Measurements from ENCODE around the gene TBCCD1. TPM values are rescaled to one million over a fixed set of nuclear protein-coding genes. Genes with fewer than 3 reads are reported as not detected.
A peak's percentile ranks its signal among the peaks of the same experiment; 100 is the strongest.
"Not testable (repeated sequence)": the region's sequence is repeated elsewhere in the genome, so short reads cannot be mapped to it uniquely, and the experiment has no call there.

The TBCCD1 gene
- total RNA-seq, 2 donors from 2014 or later, result 4.0 to 14.0 TPM

- ATAC-seq (no peak), DNase-seq (no peak)
- H3K36me3 ChIP-seq (replicated peaks in 1 of 2; ENCODE audit: insufficient read depth in 1 of 2, low read depth in 2 of 2), result no peaks in the 10 kb centered on the region
- WGBS, 2 donors, result 83 to 95% methylated on average over 3 of the region's 3 CpGs
- peaks cover 10% of the 10 kb centered on the region for H3K4me1 ChIP-seq
- intact Hi-C loops (cut with DNase I), result loop anchor here (5.0 kb wide), 1 partner anchor 276 kb away; no protein-coding TSS in a partner anchor
- H3K9me3 ChIP-seq, result no peaks in the 10 kb centered on the region
- TF ChIP-seq POLR2A (IDR thresholded peaks at IDR 0.05) (no peak), CTCF (IDR thresholded peaks at IDR 0.05) (no peak)
- H3K4me3 ChIP-seq, result no peak overlapping the region
- no peaks in the 10 kb centered on the region for H3K27me3 ChIP-seq
- H3K27ac ChIP-seq, result no peak overlapping the region
Measured at GRCh38 chr3:186538779-186539178, 28.4 kb downstream of the TBCCD1 start.

- TF ChIP-seq POLR2A (IDR thresholded peaks at IDR 0.05) (no peak), CTCF (IDR thresholded peaks at IDR 0.05) (no peak)
- ATAC-seq (no peak), DNase-seq (no peak)
- Histone ChIP-seq H3K36me3 (replicated peaks in 1 of 2; ENCODE audit: insufficient read depth in 1 of 2, low read depth in 2 of 2) (no peaks in the 10 kb centered on the region), H3K4me1 (peaks cover 15% of the 10 kb centered on the region), H3K4me3 (no peak overlapping the region), H3K9me3 (no peaks in the 10 kb centered on the region), H3K27ac (no peak overlapping the region), H3K27me3 (no peaks in the 10 kb centered on the region)
- intact Hi-C loops (cut with DNase I), result loop anchor here (5.0 kb wide), 1 partner anchor 275 kb away; no protein-coding TSS in a partner anchor
Measured at GRCh38 chr3:186536883-186537844, 30.0 kb downstream of the TBCCD1 start.

GRCh38 chr3:186534113-186534669, 32.9 kb downstream of the TBCCD1 start:
- TF ChIP-seq CTCF (IDR thresholded peaks at IDR 0.05), result no peak
- no peak for TF ChIP-seq POLR2A (IDR thresholded peaks at IDR 0.05)
- Histone ChIP-seq H3K4me1 (peaks cover 11% of the 10 kb centered on the region), H3K9me3 (no peaks in the 10 kb centered on the region), H3K36me3 (replicated peaks in 1 of 2; ENCODE audit: insufficient read depth in 1 of 2, low read depth in 2 of 2) (no peaks in the 10 kb centered on the region), H3K27me3 (no peaks in the 10 kb centered on the region), H3K4me3 (no peak overlapping the region), H3K27ac (no peak overlapping the region)
- 64 to 86% methylated on average over 6 of the region's 6 CpGs for WGBS, 2 donors
- DNase-seq, result peak in 1 of 4 donors; percentile 10
- ATAC-seq, result no peak
- intact Hi-C loops (cut with DNase I), result no loop called here

- peak in 1 of 4 donors; percentile 16 for DNase-seq
- H3K4me1 ChIP-seq, result peaks cover 11% of the 10 kb centered on the region
- no peak overlapping the region for H3K4me3 ChIP-seq
- H3K27ac ChIP-seq, result peak overlapping the region in 1 of 4 donors; percentile 18
- no peaks in the 10 kb centered on the region for H3K9me3 ChIP-seq
- H3K27me3 ChIP-seq, result no peaks in the 10 kb centered on the region
- peak; percentile 63 for ATAC-seq
- WGBS, 2 donors, result 56 to 60% methylated on average over 1 of the region's 1 CpG
- H3K36me3 ChIP-seq (replicated peaks in 1 of 2; ENCODE audit: insufficient read depth in 1 of 2, low read depth in 2 of 2), result no peaks in the 10 kb centered on the region
- intact Hi-C loops (cut with DNase I), result no loop called here
- TF ChIP-seq CTCF (IDR thresholded peaks at IDR 0.05), result no peak
- TF ChIP-seq POLR2A (IDR thresholded peaks at IDR 0.05), result no peak
Measured at GRCh38 chr3:186532598-186533072, 34.5 kb downstream of the TBCCD1 start.

- H3K27me3 ChIP-seq; H3K4me1 ChIP-seq; DNase-seq; H3K9me3 ChIP-seq; H3K4me3 ChIP-seq; H3K27ac ChIP-seq; intact Hi-C loops (cut with DNase I); ATAC-seq; H3K36me3 ChIP-seq (replicated peaks in 1 of 2; ENCODE audit: insufficient read depth in 1 of 2, low read depth in 2 of 2): not testable (repeated sequence)
- 90 to 95% methylated on average over 3 of the region's 3 CpGs for WGBS, 2 donors
Measured at GRCh38 chr3:186531694-186532093, 35.4 kb downstream of the TBCCD1 start.

Data from body of pancreas (tissue), 4 donors.